ENCODE measurements around the gene KRTAP12-1.

Gene KRTAP12-1

DNA sequence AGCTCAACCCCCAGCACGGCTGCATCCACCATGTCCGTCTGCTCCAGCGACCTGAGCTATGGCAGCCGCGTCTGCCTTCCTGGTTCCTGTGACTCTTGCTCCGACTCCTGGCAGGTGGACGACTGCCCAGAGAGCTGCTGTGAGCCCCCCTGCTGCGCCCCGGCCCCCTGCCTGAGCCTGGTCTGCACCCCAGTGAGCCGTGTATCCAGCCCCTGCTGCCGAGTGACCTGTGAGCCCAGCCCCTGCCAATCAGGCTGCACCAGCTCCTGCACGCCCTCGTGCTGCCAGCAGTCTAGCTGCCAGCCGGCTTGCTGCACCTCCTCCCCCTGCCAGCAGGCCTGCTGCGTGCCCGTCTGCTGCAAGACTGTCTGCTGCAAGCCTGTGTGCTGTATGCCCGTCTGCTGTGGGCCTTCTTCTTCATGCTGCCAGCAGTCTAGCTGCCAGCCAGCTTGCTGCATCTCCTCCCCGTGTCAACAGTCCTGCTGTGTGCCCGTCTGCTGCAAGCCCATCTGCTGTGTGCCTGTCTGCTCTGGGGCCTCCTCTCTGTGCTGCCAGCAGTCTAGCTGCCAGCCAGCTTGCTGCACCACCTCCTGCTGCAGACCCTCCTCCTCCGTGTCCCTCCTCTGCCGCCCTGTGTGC lies 15.3 kb upstream of the KRTAP12-1 start, which contains the start of gene KRTAP10-12:
Gene KRTAP10-12, plus strand, starts transcription at position 1 of the 639 bp plus-strand sequence. Its CDS starts 30 bp downstream, at position 31.
- DNase-seq = peak in 1 of 2 donors; percentile 11

DNA sequence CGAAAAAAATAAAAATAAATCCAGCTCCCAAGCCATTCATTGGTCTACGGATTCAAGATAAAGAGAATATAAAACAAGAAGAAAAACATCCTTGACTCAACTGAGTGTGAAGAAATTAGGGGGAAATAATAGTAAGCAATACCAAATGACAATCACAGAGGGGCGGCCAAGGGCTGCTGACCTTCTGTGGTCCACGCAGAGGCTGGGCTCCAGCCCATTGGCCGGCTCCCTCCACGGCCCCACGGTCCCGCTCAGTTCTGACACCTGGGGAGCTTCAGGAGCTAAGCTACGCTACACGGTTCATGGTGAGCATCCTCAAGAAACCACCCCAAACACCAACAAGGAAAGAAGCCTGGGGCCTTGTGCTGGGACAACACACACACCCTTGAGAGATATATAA lies 14.6 kb upstream of the KRTAP12-1 start:
- DNase-seq = peak in 1 of 2 donors; percentile 12

GRCh38 chr21:44695641-44696040 lies 13.7 kb upstream of the KRTAP12-1 start:
- DNase-seq = peak in 1 of 2 donors; percentile 6

- peak in 1 of 2 donors; percentile 9 for DNase-seq
These were observed 13.2 kb upstream of the KRTAP12-1 start for GRCh38 chr21:44695184-44695583.

- DNase-seq = peak in 1 of 2 donors; percentile 16
These were observed 12.8 kb upstream of the KRTAP12-1 start for GRCh38 chr21:44694776-44695175.

DNA sequence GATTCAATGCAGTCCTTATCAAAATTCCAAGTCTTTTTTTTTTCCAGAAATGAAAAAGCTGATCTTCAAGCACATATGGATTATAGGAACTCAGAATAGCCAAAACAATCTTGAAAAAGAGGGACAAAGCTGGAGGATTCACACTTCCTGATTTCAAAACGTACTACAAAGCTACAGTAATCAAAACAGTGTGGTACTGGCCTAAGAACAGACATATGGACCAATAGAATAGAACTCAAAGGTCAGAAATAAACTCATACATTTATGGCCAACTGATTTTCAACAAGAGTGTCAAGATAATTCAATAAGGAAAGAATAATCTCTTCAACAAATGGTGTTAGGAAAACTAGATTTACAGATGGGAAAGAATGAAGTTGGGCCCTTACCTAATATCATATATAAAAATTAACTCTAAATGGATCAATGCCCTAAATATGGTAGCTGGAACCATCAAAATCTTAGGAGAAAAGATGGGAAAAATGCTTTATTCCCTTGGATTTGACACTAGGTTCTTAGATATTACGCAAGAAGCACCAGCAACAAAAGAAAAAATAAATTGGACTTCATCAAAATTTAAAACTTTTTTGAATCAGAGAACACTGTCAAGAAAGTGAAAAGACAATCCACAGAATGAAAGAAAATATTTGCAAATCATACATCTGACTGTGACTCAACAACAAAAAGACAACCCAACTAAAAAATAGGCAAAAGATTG lies 11.0 kb upstream of the KRTAP12-1 start:
- DNase-seq = no peak

GRCh38 chr21:44691686-44692085 lies 9.7 kb upstream of the KRTAP12-1 start:
- DNase-seq = no peak

DNA sequence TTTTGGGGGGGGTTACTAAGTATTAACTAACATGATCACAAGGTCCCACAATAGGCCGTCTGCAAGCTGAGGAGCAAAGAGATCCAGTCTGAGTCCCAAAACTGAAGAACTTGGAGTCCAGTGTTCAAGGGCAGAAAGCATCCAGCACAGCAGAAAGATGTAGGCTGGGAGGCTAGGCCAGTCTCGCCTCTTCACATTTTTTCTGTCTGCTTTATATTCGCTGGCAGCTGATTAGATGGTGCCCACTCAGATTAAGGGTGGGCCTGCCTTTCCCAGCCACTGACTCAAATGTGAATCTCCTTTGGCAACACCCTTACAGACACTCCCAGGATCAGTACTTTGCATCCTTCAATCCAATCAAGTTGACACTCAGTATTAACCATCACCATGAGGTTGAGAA lies 7.8 kb upstream of the KRTAP12-1 start:
- peak in 1 of 2 donors; percentile 13 for DNase-seq

DNA sequence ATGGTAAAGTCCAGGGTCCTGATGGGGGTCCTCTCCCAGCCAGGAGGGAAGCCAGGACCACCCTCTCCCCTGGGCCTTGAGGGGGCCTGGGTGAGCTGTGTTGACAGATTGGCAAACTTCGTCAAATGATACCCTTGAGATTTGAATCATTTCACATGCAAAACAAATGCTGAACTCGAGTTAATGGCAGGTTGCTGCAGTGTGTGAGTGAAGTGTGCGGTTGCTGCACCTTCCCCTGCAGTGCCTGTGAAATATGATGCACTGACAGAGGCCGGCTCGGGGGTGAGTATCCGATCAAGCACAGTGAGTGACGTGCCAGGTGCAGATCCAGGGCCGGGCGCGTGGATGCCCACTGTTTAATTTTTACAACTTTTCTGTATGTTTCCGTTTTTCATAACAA lies 5.7 kb upstream of the KRTAP12-1 start:
- DNase-seq = no peak

GRCh38 chr21:44686843-44687561 lies 5.0 kb upstream of the KRTAP12-1 start:
- peak in 1 of 2 donors; percentile 11 for DNase-seq

- peak in 1 of 2 donors; percentile 15 for DNase-seq
These were observed 4.2 kb upstream of the KRTAP12-1 start for GRCh38 chr21:44686000-44686781.

DNA sequence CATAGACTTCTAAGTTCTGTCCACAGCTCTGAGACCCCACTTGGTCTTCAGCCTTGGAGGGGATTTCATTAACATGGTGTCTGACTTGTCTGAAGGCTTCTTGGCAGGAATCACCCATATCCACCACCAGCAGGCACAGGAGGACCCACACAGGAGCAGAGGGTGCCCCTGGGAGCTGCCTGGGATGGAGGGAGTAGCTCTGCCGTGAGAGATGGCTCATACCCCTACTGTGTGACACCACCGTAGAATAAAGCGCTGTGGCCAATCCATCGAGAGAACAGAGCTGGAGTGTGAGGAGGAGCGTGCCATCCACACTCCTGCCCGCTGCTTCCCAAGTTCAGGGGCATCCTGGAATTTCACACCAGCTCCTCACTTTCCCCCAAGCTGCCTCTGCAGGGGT lies 3.1 kb upstream of the KRTAP12-1 start:
- DNase-seq = peak in 1 of 2 donors; percentile 11

DNA sequence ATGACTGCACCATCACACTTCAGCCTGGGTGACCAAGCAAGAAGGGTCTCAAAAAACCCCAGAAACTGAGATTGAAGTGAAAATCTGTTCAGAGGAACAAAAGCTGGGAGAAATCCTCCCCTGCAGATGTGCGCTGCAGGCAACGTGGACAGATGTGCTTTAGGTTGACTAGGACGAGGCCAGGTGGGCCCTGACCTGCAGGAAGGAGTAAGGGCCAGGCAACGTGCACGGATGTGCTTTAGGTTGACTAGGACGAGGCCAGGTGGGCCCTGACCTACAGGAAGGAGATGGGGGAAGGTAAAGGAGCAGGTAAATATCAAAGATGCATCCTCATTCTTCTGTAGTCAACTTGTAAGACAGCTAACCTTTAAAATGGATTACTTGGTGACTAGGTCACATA lies 2.5 kb upstream of the KRTAP12-1 start:
- DNase-seq = no peak

- no peak for DNase-seq
These were observed 2.1 kb upstream of the KRTAP12-1 start for GRCh38 chr21:44684077-44684476.

- DNase-seq = no peak
These were observed 703 bp upstream of the KRTAP12-1 start for GRCh38 chr21:44682580-44683151.

DNA sequence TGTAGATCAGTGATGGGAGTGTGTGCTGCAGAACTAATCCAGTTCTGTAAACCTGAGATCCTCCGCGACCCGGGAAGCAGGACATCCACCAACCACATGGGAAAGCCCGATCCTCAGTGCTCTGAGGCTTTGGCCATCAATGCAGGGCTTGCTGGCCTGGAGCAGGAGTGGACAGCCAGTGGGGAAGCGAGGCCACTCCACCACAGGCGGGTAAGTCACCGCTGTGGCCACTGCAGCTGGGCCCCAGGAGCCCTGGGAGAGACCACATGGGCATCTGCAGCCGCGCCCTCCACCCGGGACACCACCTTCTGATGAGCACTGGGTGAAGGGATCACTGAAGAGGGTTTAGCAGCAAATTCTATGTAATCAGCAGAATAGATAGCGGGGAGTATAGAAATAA lies 811 bp downstream of the KRTAP12-1 start:
- no peak for DNase-seq

DNA sequence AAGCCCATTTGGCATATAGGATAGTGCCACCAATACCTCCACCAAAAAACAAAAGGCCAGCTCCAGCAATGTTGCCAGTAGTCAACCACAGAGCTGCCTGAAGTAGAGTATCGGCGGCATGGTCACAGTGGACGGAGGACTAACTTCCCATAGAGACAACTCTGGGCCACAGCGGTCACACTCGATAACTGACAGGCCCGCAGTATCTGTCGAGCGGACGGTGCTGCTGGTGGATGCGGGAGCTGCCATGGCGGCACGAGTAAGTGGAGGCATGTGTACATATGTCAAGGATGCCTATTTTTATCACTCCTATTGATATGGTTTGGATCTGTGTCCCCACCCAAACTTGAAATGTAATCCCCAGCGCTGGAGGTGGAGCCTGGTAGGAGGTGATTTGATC lies 4.1 kb downstream of the KRTAP12-1 start:
- peak in 1 of 2 donors; percentile 8 for DNase-seq

- no peak for DNase-seq
These were observed 10.1 kb downstream of the KRTAP12-1 start for GRCh38 chr21:44671911-44672310.

DNA sequence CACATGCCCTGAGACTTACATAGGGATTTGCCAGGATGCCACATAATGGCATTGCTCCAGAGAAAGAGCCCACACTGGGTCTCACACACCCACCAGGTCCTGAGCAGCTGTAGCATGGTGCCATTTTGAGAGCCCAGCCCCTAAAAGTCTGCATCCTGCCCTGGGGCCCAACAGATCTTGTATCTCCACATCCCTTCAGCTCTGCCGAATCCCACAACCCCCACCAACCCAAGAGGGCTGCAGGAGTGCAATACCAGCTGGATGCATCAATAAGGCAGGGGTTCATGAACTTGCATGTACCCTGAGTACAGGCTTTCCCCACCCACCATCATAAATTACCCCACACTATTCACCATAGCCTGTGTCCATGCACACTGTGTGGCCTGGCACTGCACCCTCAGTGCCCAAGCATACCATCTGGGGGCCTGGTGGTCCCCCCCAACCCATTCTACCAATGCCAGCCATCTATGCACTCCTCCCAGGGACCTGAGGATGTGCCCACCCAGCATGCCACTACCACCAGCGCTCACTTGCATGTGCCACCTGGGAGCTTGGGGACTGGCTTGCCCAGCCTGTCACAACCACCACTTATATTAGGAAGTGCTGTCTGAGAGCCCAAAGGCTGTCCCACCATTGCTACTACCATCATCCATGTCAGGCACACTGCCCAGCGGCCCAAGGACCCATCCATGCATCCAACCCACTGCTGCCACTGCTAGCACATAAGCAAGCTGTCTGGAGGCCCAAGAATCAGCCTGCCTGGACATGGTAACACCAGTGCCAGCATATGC lies 11.1 kb downstream of the KRTAP12-1 start:
- DNase-seq = no peak

DNA sequence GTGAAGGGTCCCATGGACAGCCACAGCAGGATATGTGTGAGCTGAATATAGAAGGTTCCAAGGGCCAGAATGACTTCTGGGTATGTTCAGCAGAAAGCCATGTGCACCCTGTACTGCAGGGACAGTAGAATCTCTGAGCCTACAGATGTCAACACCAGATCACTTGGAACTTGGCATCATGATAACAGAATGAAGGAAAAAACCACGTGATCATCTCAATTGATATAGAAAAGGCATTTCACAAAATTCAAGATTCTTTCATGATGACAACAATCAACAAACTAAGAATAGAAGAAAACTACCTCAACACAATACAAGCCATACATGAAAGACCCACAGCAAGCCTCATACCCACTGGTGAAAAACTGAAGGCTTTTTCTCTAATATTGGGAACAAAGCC lies 14.4 kb downstream of the KRTAP12-1 start:
- DNase-seq = no peak
